Upper lobe of right lung (tissue), 1 donor: Measurements from ENCODE around the gene TENM4. TPM values are rescaled to one million over a fixed set of nuclear protein-coding genes. Genes with fewer than 3 reads are reported as not detected.

Experiments used
- ATAC-seq: fragments of 200-7000 bp; cut with Tn5 transposase; one replicate; pipeline ENCODE4 v1.9.1; 2020; ENCODE audit warnings: mild to moderate bottlenecking, moderate library complexity
- DNase-seq: peaks from one replicate; pipeline ENCODE4 v3.0.0-alpha.2; 2020
- H3K27ac ChIP-seq: fragments of 200-600 bp; one replicate; pipeline ENCODE4 v1.8.0; 2022
- H3K27me3 ChIP-seq: fragments of 200-600 bp; one replicate; pipeline ENCODE4 v1.8.0; 2022; ENCODE audit warnings: mild to moderate bottlenecking
- H3K36me3 ChIP-seq: fragments of 200-600 bp; one replicate; pipeline ENCODE4 v1.8.0; 2022
- H3K4me1 ChIP-seq: fragments of 200-600 bp; one replicate; pipeline ENCODE4 v1.8.0; 2022
- H3K4me3 ChIP-seq: fragments of 200-600 bp; one replicate; pipeline ENCODE4 v1.8.0; 2022; ENCODE audit warnings: mild to moderate bottlenecking
- H3K9me3 ChIP-seq: fragments of 200-600 bp; one replicate; pipeline ENCODE4 v1.8.0; 2022
- intact Hi-C: fragments of 100-400 bp; cut with DNase I; formaldehyde crosslinking; loops from one replicate; pipeline ENCODE4 v1.11.0; 2022
- total RNA-seq: library from RNA; stranded (reverse); fragmentation: NEBNext Ultra II Directional; extraction: Animal tissue kit (Norgen Biotek cat#: 25700); gene quantifications from one replicate; pipeline ENCODE4 v1.2.1, GENCODE V29; 2021
- TF ChIP-seq, protein P1 (sequence below): fragments of 200-600 bp; IDR thresholded peaks from one replicate; pipeline ENCODE4 v1.8.0; 2022; ENCODE audit warnings: antibody characterized with exemption
- donor health status: DM: no; HTN: yes; CAD: no; lungs with severe emphysema.

TENM4 gene
- total RNA-seq, 1 donor from 2014 or later: 4.3 TPM

DNA sequence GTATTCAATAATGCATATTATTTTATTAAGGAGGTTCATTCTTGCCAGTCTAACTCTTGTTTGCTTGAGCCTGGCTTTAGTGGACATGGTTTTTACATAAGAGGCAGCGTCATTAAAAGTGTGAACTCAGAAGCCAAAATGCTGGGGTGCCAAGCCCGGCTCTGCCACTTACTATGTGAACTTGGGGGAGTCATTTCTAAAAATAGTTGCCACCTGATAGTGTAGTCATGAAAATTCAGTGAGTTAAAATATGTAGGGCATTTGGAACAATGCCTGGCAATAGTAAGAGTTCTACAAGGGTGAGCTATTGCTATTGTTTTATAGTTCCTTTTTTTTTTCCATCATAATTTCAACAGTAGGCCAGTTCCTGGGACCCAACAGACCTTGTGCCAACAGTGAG is 49.9 kb downstream of the TENM4 start:
- intact Hi-C loops: no loop called here
- DNase-seq (no peak), ATAC-seq (no peak)
- TF ChIP-seq, protein P1, sequence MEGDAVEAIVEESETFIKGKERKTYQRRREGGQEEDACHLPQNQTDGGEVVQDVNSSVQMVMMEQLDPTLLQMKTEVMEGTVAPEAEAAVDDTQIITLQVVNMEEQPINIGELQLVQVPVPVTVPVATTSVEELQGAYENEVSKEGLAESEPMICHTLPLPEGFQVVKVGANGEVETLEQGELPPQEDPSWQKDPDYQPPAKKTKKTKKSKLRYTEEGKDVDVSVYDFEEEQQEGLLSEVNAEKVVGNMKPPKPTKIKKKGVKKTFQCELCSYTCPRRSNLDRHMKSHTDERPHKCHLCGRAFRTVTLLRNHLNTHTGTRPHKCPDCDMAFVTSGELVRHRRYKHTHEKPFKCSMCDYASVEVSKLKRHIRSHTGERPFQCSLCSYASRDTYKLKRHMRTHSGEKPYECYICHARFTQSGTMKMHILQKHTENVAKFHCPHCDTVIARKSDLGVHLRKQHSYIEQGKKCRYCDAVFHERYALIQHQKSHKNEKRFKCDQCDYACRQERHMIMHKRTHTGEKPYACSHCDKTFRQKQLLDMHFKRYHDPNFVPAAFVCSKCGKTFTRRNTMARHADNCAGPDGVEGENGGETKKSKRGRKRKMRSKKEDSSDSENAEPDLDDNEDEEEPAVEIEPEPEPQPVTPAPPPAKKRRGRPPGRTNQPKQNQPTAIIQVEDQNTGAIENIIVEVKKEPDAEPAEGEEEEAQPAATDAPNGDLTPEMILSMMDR: no peak
- Histone ChIP-seq H3K9me3 (no peaks in the 10 kb centered on the region), H3K4me1 (no peaks in the 10 kb centered on the region), H3K4me3 (no peak overlapping the region), H3K27ac (no peak overlapping the region), H3K27me3 (no peaks in the 10 kb centered on the region), H3K36me3 (no peaks in the 10 kb centered on the region)

DNA sequence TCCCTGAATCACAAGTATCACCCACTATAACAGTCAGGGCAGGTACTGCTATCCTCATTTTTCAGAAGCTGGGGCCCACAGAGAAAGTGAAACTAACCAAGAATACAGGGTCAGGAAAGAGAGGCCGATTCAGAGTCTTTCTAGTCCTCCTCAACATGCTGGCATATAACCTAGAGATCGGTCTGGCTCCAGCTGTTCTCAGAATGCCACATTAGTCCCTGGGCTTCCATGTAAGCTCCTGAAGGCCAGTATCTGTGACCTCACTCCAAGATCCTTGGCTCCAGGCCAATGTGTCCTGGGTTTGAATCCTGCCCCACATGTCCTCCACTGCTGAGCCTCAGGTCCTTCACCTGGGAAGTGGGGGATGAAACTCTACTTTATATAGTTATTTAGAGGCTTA is 50.4 kb downstream of the TENM4 start:
- TF ChIP-seq, protein P1: no peak
- H3K27ac ChIP-seq: no peak overlapping the region
- no peak overlapping the region for H3K4me3 ChIP-seq
- DNase-seq (no peak), ATAC-seq (no peak)
- H3K9me3 ChIP-seq: no peaks in the 10 kb centered on the region
- no peaks in the 10 kb centered on the region for H3K27me3 ChIP-seq
- H3K36me3 ChIP-seq: no peaks in the 10 kb centered on the region
- H3K4me1 ChIP-seq: no peaks in the 10 kb centered on the region
- intact Hi-C loops: no loop called here

DNA sequence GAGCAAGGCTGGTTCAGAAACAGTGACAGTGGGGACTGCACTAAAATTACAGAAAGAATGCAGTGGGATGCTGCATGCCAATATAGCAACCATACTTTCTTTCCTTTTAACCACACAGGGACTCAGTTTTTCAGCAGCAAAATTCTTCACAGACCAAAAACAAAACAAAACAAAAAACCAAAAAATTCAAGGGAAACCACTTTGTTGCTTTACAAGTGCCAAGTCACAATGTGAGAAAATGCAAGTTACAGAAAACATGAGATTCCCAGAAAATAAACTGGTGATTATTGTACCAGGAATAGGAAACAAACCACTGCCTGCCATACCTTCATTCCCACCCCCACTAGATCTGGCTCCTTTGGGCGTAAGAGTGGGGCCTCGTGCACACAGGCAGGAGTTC is 52.6 kb downstream of the TENM4 start:
- ATAC-seq: no peak
- Histone ChIP-seq H3K27me3 (no peaks in the 10 kb centered on the region), H3K4me3 (no peak overlapping the region), H3K36me3 (no peaks in the 10 kb centered on the region), H3K9me3 (no peaks in the 10 kb centered on the region), H3K4me1 (no peaks in the 10 kb centered on the region), H3K27ac (no peak overlapping the region)
- TF ChIP-seq, protein P1: no peak
- intact Hi-C loops: no loop called here
- DNase-seq: no peak

DNA sequence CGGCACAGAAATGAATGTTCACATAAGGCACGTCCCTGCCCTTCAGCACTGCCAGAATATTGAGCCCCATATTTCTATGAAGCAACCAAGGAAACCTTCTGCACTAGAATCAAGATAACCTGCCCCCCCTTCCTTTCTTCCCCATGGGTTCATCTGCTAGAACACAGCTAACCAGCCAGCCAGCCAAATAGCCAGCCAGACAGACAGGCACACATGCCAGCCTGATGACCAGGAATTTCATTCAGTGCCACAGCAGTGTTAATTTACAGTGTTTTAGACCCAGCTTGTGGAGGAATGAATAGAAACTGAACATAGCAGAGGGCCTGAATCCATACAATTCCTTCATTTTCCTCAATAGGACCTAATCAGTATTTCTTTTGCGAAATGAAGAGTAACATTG is 57.0 kb downstream of the TENM4 start:
- no peaks in the 10 kb centered on the region for H3K4me1 ChIP-seq
- TF ChIP-seq, protein P1: no peak
- no peak overlapping the region for H3K27ac ChIP-seq
- no peak for ATAC-seq
- no peaks in the 10 kb centered on the region for H3K27me3 ChIP-seq
- H3K36me3 ChIP-seq: no peaks in the 10 kb centered on the region
- intact Hi-C loops: no loop called here
- no peak overlapping the region for H3K4me3 ChIP-seq
- H3K9me3 ChIP-seq: no peaks in the 10 kb centered on the region
- DNase-seq: no peak

DNA sequence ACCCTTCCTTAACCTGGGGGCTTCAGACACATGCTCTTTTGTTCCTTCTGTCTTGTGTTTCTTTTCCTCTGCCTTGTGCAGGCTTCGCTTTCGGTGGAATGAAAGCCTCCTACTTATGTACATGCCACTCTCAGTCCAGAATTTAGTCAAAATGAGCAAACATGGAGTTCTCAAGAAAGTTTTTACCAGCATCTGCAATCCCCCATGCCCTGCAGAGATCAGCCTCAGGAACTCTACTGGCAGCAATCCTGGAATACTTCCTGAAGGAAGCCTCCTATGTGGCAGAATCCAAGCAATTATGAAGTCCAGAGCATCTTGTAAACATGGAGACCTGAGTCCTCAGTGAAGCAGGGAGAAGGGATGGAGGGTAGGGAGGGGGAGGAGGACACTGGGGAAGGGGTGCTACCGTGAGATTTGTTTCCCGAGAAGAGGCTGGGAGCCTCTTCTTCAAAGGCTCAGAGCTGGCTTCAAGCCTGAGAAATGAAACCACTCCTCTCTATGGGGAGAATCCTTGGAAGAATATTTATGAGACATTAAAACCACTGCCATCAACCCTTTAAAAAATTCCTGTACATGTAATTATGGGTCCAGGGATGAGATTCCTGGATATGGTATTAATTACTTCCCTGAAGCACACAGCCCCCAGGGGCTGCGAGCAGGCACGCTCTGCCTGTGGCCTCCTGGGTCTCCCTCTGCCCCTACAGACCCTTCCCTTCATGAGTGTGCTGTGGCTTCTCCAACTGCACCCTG is 58.4 kb downstream of the TENM4 start:
- Histone ChIP-seq H3K4me1 (no peaks in the 10 kb centered on the region), H3K27ac (no peak overlapping the region), H3K36me3 (no peaks in the 10 kb centered on the region), H3K9me3 (no peaks in the 10 kb centered on the region), H3K27me3 (no peaks in the 10 kb centered on the region), H3K4me3 (no peak overlapping the region)
- DNase-seq (no peak), ATAC-seq (no peak)
- intact Hi-C loops: no loop called here
- TF ChIP-seq, protein P1: no peak

DNA sequence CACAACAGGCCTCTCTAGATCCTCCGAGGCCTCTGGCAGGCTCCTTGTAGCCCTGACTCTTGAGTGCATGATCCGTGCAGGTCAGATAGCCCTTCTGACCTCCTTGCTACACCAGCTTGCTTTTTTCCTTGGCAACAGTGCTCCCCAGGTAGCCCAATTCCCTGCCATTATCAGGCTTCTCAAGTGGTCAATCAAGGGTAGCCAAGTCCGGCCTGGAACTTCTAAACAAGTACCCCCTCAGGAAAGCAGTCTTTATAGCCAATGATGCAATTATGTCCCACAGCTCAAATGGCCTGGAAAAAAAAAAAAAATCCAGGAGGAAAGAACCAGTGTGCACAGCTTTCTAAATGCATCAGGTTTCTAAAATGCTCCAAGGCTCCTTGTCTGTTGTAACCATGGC is 59.8 kb downstream of the TENM4 start:
- Histone ChIP-seq H3K27me3 (no peaks in the 10 kb centered on the region), H3K36me3 (no peaks in the 10 kb centered on the region), H3K4me1 (no peaks in the 10 kb centered on the region), H3K27ac (no peak overlapping the region), H3K4me3 (no peak overlapping the region), H3K9me3 (no peaks in the 10 kb centered on the region)
- no peak for DNase-seq
- intact Hi-C loops: no loop called here
- TF ChIP-seq, protein P1: no peak
- no peak for ATAC-seq
